TTC549 (cell line): ENCODE results near the gene EFCAB9.

ENCODE experiments used
- FAIRE-seq: peaks from 2 replicates; lab custom pipeline; 2012; peaks lifted over from hg19 to GRCh38; lab: Jason Lieb, UNC

The EFCAB9 gene

GRCh38 chr5:172166030-172166826, 27.7 kb upstream of the EFCAB9 start:
- FAIRE-seq, result no peak

GRCh38 chr5:172167895-172168294, 26.1 kb upstream of the EFCAB9 start:
- no peak for FAIRE-seq

GRCh38 chr5:172168311-172168710, 25.7 kb upstream of the EFCAB9 start:
- no peak for FAIRE-seq

GRCh38 chr5:172169216-172169615, 24.8 kb upstream of the EFCAB9 start:
- FAIRE-seq, result no peak

GRCh38 chr5:172170251-172170701, 23.7 kb upstream of the EFCAB9 start:
- no peak for FAIRE-seq

GRCh38 chr5:172171118-172171517, 22.9 kb upstream of the EFCAB9 start:
- FAIRE-seq, result no peak

- no peak for FAIRE-seq
Measured at GRCh38 chr5:172172912-172173563, 20.9 kb upstream of the EFCAB9 start.

GRCh38 chr5:172173564-172174153, 20.3 kb upstream of the EFCAB9 start:
- FAIRE-seq, result no peak

GRCh38 chr5:172175263-172175719, 18.7 kb upstream of the EFCAB9 start:
- FAIRE-seq, result no peak

- FAIRE-seq, result no peak
Measured at GRCh38 chr5:172177176-172177575, 16.8 kb upstream of the EFCAB9 start.

- FAIRE-seq, result no peak
Measured at GRCh38 chr5:172178301-172178987, 15.5 kb upstream of the EFCAB9 start.

- no peak for FAIRE-seq
Measured at GRCh38 chr5:172178991-172179989, 14.7 kb upstream of the EFCAB9 start.

GRCh38 chr5:172180936-172181335, 13.0 kb upstream of the EFCAB9 start:
- no peak for FAIRE-seq

- FAIRE-seq, result no peak
Measured at GRCh38 chr5:172182291-172182690, 11.7 kb upstream of the EFCAB9 start.

- no peak for FAIRE-seq
Measured at GRCh38 chr5:172183881-172184280, 10.1 kb upstream of the EFCAB9 start.

- no peak for FAIRE-seq
Measured at GRCh38 chr5:172185096-172185461, 8.9 kb upstream of the EFCAB9 start.

GRCh38 chr5:172186114-172186695, 7.8 kb upstream of the EFCAB9 start:
- no peak for FAIRE-seq

GRCh38 chr5:172187118-172188032, 6.6 kb upstream of the EFCAB9 start:
- no peak for FAIRE-seq

GRCh38 chr5:172188033-172188892, 5.7 kb upstream of the EFCAB9 start, which contains the start of gene STK10:
TSS of gene STK10 (minus strand) at chr5:172188224. CDS start at chr5:172188042, 182 bp downstream.
- FAIRE-seq, result no peak
